ENCODE data around the gene TGM3.
"Not testable (repeated sequence)": the region's sequence is repeated elsewhere in the genome, so short reads cannot be mapped to it uniquely, and the experiment has no call there.

Gene TGM3, protein sequence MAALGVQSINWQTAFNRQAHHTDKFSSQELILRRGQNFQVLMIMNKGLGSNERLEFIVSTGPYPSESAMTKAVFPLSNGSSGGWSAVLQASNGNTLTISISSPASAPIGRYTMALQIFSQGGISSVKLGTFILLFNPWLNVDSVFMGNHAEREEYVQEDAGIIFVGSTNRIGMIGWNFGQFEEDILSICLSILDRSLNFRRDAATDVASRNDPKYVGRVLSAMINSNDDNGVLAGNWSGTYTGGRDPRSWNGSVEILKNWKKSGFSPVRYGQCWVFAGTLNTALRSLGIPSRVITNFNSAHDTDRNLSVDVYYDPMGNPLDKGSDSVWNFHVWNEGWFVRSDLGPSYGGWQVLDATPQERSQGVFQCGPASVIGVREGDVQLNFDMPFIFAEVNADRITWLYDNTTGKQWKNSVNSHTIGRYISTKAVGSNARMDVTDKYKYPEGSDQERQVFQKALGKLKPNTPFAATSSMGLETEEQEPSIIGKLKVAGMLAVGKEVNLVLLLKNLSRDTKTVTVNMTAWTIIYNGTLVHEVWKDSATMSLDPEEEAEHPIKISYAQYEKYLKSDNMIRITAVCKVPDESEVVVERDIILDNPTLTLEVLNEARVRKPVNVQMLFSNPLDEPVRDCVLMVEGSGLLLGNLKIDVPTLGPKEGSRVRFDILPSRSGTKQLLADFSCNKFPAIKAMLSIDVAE

DNA sequence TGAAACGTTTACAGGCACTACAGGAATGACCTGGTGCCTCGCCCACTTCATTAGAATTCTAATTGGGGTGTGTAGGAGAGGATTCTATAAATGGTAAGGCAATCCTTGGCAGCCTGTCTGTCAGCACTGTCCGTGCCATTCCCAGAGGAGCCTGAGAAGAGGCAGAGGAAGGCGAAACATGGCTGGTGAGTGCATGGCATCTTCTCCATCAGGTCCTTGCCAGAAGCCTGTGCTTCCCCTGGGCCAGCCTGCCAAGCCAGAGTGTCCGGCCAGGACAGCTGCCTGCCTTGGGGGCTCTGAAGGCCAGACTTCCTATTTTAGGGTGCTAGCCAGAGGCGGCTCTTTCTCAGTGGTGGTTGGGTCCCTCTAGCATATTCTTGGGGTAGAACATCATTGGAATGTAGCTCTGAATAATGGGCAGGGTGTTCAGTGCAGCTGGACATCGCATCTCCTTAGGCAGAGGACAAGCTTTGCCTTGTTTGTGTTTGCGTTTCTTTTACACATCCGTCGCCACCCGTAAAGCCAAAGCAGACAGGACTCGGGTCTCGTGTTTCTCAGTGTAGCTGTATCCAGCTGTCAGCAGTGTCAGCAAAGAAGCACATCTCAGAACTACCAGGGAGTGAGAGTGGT, at the start of gene TGM3:
TGM3 (plus strand) TSS at position 116 of the 630 bp plus-strand sequence; CDS start at position 179, 63 bp downstream.
- no peak for DNase-seq (ENCODE audit: low read depth)

DNA sequence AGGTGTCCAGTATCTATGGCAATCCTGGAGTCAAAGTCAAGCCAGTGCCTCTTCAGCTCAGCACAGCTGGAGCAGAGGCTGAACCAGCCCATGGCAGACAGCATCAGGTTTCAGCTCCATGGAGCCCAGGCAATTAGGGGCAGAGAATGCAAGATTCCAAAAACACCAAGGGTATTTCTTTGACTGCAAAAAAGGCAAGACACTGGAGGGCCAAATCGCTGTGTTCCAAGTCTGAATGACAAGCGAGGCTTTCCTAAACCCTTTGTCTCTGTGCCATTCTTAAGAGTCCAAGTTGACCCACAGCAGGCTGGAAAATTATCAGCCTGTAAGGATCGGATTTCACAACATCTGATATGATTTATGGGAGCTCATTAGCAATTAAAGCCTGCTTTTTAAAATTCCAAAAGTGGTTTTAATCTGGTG, 49.7 kb upstream of the TGM3 start:
- no peak for DNase-seq (ENCODE audit: low read depth)

DNA sequence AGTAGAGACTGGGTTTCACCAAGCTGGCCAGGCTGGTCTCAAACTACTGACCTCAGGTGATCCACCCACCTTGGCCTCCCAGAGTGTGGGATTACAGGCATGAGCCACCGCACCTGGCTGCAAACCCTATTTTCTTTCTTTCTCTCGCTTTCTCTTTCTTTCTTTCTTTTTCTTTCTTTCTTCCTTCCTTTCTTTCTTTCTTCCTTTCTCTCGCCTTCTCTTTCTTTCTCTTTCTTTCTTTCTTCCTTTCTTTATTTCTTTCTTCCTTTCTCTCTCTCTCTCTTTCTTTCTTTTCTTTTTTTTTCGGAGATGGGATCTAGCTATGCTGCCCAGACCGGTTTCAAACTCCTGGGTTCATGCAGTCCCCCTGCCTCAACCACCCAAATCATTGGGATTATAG, 47.0 kb upstream of the TGM3 start:
- no peak for DNase-seq (ENCODE audit: low read depth)

DNA sequence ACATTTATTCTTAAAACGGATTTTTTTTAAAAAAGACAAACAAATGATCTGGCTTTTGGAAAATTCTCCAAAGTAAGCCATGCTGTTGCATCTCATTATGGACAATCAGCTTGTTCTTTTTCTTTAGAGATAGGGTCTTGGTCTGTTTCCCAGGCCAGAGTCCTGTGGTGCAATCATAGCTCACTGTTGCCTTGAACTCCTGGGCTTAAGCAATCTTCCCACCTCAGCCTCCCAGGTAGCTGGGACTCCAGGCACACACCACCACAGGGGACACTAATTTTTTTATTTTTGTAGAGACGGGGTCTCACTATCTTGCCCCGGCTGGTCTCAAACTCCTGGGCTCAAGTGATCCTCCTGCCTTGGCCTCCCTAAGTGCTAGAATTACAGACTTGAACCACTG, 45.9 kb upstream of the TGM3 start:
- no peak for DNase-seq (ENCODE audit: low read depth)

DNA sequence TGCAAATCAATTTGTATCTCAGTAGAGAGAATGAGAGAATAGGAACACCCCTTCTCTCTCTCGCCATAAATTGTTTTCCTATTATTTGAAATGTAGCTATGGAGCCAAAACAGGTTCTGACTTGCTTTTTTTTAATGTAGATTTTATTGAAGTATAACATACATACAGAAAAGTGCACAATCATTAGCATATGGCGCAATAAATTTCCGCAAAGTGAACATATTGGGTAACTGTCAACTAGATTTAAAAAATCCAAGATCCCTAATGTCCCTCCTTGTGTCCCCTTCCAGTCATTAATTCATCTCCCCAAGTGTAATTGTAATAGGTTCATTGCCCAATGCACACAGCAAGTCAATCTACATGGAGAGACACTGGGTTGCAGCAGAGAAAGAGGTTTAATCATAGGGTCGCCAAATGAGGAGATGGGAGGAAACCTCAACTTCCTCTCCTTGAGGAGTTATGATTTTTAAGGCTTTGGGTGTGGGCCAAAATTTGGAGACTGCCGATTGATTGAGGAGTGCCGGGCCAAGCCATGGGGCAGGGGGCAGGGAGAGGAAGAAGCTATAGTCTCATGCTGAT, 43.3 kb upstream of the TGM3 start:
- DNase-seq (ENCODE audit: low read depth): no peak

DNA sequence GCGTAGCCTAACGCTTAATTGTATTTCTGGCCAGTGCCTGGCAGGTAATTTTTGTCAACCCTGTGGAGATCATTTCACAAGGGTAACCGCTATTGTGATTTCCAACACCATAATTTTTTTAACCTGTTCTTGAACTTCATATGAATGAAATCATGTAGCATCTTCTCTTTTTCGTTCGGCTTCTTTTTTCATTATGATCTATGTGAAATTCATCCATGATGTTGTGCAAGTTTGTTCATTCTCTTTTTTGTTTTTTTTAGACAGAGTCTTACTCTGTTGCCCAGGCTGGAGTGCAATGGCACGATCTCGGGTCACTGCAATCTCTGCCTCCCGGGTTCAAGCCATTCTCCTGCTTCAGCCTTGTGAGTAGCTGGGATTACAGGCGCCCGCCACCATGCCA, 42.5 kb upstream of the TGM3 start:
- DNase-seq (ENCODE audit: low read depth): no peak

DNA sequence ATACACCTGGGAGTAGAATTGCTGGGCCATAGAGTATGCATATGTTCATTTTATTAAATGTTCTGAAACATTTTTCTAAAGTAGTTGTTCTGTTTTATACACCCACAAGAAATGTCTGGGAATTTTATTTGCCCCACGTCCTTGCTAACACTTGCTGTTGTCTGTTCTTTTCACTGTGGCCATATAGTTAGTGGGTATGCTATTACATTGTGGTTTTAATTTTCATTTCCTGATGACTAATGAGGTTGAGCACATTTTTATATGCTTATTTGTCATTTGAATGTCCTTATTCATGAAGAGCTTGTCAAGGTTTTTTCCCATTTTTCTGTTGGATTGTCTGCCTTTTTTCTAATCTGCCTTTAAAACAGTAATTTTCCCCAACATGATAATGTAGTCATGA, 41.5 kb upstream of the TGM3 start:
- DNase-seq (ENCODE audit: low read depth): no peak

DNA sequence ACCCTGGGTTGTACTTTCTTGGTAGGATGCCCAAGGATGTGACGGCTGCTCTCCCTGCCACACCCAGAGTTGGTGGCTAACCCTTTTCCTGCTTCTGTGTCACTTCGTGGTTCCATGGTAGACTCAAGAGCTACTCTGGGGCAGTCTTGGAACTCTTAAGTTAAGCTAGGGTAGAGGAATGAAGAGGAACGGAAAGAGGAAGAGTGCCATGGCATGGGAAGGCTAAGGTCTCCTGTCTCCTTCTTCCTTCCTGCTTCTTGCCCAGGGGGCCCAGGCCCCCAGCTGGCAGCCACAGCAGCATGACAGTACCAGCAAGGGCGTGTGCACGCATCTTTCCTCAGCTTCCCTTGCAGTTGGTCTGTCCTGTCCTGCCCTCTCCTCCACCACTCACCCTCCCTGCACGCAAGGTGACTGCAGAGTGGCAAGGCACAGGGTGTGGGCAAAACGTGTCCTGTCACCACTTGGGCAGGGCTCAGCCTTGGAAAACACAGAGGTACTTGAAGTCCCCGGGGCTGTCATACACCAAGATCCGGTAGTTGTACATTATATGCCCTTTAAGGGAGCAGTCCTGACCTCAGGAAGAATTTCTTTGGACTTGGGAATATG, 39.8 kb upstream of the TGM3 start:
- no peak for DNase-seq (ENCODE audit: low read depth)

DNA sequence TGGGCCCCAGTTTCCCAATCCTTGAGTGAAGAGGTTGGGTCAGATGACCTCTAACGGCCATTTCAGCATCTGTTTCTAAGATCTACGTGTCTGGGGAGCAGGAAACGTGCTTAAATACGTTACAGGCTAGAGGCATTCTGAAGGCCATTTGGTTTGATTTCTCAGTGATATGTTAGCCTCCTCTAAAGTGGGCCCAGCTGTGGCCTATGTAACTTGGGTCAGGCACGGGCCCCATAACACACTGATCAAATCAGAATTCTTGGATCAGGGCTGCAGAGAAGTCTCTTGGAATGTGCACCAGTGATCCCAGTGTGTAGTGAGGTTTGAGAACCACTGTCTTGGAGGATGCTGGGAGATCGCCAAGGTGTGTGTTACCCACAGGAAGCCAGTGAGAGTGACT, 36.1 kb upstream of the TGM3 start:
- DNase-seq (ENCODE audit: low read depth): no peak

DNA sequence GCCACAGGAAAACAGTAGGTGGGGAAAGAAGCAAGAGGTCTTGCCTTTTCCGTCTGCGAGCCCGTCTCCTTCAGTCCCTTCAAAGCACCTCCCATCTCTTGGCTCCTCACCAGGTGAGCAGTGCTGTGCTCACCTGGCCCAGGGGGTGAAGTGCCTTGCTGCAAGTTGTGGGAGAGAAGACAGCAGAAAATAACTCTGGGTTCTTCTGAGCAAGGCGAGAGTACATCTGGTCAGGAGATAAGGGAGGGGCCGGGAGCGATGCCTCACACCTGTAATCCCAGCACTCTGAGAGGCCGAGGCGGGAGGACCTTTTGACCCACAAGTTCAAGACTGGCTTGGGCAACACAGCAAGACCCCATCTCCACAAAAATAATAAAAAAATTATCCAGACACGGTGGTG, 35.6 kb upstream of the TGM3 start:
- no peak for DNase-seq (ENCODE audit: low read depth)

DNA sequence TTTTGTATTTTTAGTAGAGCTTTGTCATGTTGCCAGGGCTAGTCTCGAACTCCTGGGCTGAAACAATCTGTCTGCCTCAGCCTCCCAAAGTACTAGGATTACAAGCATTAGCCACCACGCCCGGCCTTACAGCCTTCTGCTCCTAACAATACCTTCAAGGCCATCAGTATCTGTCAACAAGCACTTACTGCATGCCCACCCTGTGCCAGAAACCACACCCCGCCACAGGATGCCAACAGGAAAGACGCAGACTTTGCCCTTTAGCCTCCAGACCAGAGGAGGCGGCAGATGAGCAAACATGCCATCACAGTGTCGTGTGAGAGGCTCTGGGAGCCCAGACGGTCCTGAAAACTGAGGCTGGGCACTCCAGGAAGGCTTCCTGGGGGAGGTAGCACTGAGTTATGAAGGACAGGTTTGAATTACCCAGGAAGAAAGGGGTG, 34.7 kb upstream of the TGM3 start:
- no peak for DNase-seq (ENCODE audit: low read depth)

DNA sequence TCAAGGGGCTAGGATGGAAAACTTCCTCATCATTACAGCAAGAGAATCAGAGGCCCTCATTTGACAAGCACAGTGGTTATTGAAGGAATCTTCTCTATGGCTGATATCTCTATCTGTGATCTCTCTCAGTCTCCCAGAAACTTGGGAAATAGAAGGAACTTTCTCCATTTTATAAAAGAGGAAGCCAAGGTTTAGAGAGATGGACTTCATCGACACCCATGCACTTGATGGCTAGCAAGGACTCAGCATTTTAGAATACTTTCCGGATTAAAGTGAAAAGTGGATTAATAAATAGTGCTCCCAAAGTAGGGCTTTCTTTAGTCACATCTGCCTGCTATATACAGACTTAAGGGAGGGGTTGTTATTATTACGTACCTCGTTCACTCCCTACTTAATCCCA, 34.2 kb upstream of the TGM3 start:
- no peak for DNase-seq (ENCODE audit: low read depth)

DNA sequence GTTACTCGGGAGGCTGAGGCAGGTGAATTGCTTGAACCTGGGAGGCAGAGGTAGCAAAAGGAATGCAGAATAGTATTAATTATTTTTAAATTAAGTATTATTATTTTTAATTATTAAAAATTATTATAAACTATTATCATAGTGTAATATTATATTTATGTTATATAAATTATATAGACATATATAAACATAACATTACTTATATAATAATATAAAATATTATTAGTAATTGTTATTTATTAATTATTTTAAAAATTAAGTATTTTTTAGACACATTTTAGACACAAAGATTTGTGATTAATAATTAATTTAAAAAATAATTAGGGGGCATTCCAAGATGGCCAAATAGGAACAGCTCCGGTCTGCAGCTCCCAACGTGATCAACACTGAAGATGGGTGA, 31.7 kb upstream of the TGM3 start:
- no peak for DNase-seq (ENCODE audit: low read depth)

DNA sequence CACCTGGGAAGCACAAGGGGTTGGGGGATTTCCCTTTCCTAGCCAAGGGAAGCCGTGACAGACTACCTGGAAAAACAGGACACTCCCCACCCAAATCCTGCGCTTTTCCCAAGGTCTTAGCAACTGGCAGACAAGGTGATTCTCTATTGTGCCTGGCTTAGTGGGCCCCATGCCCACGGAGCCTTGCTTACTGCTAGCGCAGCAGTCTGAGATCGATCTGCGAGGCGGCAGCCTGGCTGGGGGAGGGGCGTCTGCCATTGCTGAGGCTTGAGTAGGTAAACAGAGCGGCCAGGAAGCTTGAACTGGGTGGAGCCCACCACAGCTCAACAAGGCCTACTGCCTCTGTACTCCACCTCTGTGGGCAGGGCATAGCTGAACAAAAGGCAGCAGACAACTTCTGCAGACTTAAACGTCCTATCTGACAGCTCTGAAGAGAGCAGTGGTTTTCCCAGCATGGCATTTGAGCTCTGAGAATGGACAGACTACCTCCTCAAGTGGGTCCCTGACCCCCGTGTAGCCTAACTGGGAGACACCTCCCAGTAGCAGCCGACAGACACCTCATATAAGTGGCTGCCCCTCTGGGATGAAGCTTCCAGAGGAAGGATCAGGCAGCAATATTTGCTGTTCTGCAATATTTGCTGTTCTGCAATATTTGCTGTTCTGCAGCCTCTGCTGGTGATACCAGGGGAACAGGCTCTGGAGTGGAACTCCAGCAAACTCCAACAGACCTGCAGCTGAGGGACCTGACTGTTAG, 31.0 kb upstream of the TGM3 start:
- DNase-seq (ENCODE audit: low read depth): not testable (repeated sequence)

DNA sequence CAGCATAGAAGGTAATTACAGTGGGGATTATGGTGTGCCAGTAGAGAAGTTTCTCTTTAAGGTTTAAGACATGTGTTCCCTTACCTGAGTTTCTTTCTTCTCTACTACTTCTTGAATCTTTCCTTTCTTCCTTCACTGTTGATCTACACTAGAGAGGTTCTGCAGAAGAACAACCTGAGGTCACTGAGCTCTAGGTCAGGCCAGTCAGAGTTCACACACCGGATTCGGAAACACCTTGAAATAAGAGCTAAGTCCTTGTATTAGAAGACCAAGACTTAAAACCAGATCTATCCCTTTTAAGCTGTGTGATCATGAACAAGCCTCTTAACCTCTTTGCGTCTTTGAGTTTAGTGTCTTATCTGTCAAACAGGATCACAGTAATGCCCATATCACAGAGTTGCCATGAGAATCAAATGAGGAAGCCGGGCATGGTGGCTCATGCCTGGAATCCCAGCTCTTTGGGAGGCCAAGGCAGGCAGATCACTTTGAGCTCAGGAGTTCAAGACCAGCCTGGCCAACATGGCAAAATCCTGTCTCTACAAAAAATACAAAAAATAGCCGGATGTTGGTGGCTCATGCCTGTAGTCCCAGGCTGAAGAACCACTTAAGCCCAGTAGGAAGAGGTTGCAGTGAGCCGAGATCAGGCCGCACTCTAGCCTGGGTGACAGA, 22.0 kb upstream of the TGM3 start:
- DNase-seq (ENCODE audit: low read depth): no peak

DNA sequence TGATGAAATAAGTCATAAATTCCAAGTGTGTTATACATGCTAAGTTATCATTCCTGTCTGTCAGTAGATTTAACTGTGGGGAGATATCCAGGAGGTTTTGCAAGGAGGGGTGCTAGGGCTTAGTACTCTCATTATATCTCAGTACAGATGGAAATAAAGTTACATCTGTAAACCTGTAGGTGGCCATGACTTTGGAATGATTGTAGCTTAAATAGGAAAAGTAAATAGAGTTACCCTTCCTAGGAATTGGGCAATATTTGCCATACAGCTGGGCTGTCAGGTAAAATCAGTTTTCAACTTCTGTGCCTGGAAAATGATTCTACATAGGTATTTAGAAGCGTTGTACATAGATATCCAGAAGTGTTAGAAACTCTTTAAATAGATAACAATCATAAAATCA, 19.8 kb upstream of the TGM3 start:
- no peak for DNase-seq (ENCODE audit: low read depth)

DNA sequence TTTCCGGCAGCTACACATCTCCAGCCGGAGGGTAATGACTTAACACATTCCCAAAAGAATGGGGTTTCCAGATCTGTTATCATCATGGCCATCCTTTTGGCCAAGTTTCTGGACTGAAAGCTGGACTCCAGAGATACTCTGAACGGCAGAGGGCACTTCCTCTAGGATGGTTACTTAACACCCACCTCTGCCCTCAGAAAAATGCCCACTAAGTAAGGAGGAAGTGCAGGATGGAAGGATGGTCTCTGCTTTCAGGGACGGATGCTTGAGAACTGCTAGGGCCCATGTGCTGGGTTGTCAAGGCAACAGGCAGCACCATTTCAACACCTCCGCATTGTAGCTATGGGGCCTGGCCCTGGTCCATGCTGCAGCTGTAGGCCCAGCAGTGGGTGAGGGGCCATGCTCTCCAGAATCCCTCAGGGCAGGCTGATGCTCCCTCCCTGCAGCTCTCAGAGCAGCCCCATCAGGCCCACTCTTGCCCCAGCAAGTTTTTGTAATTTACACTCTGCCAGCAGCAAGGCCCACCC, 16.5 kb upstream of the TGM3 start:
- DNase-seq (ENCODE audit: low read depth): no peak

DNA sequence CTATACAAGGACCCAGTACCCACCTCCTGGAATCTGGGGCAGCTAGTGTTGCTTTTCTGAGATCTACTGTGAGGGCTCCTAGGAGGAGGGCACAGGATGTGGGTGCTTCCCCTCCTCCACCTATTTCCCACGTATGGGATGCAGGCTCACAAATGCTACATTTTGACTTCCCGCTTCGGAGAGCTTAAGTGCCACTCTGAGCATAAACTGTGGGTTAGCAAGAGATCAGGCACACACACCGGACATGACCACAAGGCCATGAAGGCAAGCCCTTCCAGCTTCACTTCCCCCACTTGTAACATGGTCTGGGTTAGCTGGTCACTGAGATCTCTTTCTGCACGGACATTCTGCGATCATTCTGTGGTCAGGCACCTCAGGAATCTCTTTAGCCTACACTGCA, 15.7 kb upstream of the TGM3 start:
- no peak for DNase-seq (ENCODE audit: low read depth)

DNA sequence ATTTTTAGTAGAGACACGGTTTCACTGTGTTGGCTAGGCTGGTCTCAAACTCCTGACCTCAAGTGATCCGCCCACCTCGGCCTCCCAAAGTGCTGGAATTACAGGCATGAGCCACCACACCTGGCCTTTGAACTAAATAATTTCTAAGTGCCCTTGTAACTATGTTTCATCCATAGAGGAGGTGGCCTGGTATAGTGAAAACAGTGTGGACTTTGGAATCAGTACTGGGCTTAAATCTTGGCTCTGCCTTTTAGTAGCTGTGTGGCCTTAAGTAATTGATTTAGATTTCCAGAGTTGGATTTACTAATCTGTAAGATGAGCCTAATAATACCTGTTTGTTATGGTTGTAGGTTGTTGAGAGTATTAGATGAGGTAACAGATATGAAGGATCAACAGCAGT, 14.2 kb upstream of the TGM3 start:
- no peak for DNase-seq (ENCODE audit: low read depth)

DNA sequence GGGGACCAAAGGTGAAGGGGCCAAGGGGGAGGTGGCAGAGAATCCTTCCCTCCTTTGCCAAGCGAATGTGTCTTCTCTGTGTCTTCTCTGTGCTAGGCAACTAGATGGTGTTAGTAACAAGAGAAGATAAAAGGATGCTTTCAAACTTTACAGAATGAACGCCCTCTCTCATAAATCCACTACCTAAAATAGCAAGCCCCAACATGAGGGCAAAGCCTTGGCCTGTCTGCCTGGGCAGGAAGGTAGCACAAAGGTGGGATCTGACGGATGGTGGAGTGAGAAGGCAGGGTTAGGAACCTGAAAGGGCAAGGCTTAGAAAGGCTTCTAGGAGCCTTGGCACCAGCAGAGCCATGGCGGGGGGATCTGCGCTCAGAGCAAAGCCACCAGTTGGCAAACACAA, 13.6 kb upstream of the TGM3 start:
- no peak for DNase-seq (ENCODE audit: low read depth)
